Fibroblast of villous mesenchyme (primary cell): ENCODE measurements around the gene ZNF331. TPM values are rescaled to one million over a fixed set of nuclear protein-coding genes. Genes with fewer than 3 reads are reported as not detected.

Experiments
- DNase-seq: peaks from one replicate; pipeline ENCODE4 v3.0.0-alpha.2; 2010; ENCODE audit warnings: low read depth
- H3K4me3 ChIP-seq: 2 replicates; pipeline ENCODE4 v1.5.1; 2011; ENCODE audit warnings: low read depth, mild to moderate bottlenecking, low read length
- CTCF ChIP-seq: IDR thresholded peaks from 2 replicates; pipeline ENCODE4 v1.5.1; 2012; ENCODE audit warnings: low read depth, mild to moderate bottlenecking, low read length; ENCODE audit not compliant: insufficient read depth
- total RNA-seq: library from RNA; depleted of rRNA; stranded (reverse); fragments of >200 nt; gene quantifications from 2 replicates; pipeline ENCODE4 v1.2.3, GENCODE V29; 2012

The ZNF331 gene
- total RNA-seq, 1 donor, result 13.4 TPM

GRCh38 chr19:53540091-53540490 is 2.1 kb downstream of the ZNF331 start:
- TF ChIP-seq CTCF, result no peak
- no peak overlapping the region for H3K4me3 ChIP-seq
- DNase-seq, result no peak

DNA sequence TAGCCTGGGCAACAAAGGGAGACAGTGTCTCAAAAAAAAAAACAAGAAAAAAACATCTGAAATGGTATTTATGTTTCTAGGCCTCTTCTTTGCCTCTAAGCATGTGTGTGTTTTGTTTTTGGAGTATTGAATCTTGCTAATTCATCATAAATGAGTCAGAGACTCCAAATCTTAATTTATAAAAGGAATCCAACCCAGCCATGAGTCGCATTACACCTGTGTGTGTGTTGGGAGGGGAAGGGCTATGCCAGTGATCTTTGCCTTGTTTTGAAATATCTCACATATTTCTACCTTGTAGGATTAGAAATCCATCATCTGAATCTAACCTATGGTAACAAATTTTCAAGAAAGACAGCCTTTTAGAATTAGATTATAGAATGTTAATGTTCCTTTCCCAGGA is 4.0 kb downstream of the ZNF331 start:
- no peak for TF ChIP-seq CTCF
- no peak for DNase-seq
- no peak overlapping the region for H3K4me3 ChIP-seq

DNA sequence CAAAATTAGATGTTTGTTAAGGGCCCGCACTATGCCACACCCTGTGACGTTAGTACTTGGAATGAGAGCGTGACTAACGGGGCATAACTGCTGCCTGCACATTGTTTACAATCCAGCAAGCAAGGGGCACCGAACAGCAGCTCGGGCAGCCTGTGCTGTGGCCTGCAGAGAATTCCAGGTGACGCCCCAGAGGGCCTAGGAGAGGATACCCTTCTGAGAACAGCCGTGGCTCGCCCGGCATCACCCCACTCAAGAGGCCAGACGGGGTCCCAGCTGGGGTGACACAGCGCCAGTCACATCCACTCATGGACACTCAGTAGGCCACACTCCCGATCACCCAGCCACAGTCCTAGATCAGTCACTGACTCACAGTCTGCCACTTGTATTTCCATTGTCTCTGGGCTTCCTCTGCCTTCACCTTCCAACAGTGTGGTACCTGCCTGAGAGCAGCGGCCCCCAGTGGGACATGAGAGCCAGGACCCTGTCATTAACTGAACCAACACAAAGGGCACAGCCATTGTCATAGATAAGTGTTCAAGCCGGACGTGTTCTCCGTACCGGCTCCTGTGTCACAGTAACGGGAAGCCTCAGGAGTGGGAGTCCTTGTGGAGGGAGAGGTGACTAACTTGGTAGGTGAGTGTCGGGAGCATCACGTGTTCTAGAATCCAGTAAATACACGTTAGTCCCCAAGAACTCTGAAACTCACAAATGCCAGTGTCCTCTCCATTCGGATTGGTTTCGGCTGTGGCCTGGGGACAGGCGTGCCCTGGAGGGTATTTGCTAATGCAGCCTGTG is 7.5 kb downstream of the ZNF331 start:
- no peak overlapping the region for H3K4me3 ChIP-seq
- DNase-seq, result peak; percentile 93
- TF ChIP-seq CTCF, result no peak

DNA sequence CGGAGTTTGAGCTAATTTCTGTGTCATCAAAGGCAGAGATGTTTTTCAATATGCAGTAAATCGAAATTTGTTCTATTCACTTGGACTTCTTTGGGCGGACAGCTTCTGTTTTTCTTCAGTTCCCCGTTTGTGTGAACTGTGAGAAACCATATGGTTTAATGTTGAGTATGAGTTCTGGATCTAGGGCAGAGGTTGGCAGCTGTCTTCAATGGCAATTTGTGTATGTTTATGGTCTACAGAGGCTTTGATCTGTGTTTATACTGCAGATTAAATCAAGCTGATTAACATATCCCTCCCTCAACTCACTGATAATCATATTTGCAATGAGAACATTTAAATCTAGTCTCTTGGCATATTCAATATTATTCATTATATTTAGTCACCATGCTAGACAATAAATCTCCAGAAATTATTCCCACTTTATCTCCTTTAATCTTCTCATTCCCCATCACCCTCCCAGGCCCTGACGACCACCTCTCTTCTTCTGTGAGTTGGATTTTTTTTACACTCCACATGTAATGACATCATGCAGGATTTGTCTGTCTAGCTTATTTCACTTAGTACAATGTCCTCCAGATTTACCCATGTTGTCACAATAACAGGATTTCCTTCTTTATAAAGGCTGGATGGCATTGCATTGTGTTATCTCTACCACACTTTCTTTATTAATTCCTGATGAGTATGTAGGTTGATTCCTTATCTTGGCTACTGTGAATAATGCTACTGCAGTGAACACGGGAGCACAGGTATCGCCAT is 9.0 kb downstream of the ZNF331 start:
- DNase-seq, result peak; percentile 63
- no peak overlapping the region for H3K4me3 ChIP-seq

GRCh38 chr19:53549340-53549739 is 11.4 kb downstream of the ZNF331 start:
- H3K4me3 ChIP-seq, result no peak overlapping the region
- TF ChIP-seq CTCF, result no peak
- DNase-seq, result peak; percentile 96

More for the DNA sequence above, 9.0 kb downstream of the ZNF331 start:
- no peak for TF ChIP-seq CTCF

- DNase-seq, result no peak
- no peak for TF ChIP-seq CTCF
- H3K4me3 ChIP-seq, result no peak overlapping the region
Observed at GRCh38 chr19:53552001-53552721, 14.2 kb downstream of the ZNF331 start.
